DND-41 (cell line): ENCODE results near the gene TENT5A.
A peak's percentile ranks its signal among the peaks of the same experiment; 100 is the strongest.
"Not testable (repeated sequence)": the region's sequence is repeated elsewhere in the genome, so short reads cannot be mapped to it uniquely, and the experiment has no call there.

Source experiments
- ATAC-seq: fragments of 200-7000 bp; cut with Tn5 transposase; 3 replicates; pipeline ENCODE4 v1.9.1; 2021; ENCODE audit warnings: low read depth; ENCODE audit not compliant: insufficient read depth
- DNase-seq: peaks from one replicate; pipeline ENCODE4 v3.0.0-alpha.2; 2020
- H2AFZ ChIP-seq: 2 replicates; pipeline ENCODE4 v1.6.0; 2012; ENCODE audit warnings: low read depth, low read length
- H3K27ac ChIP-seq: 2 replicates; pipeline ENCODE4 v1.5.1; 2012; ENCODE audit warnings: low read length, inconsistent platforms
- H3K27me3 ChIP-seq: fragments of 200-600 bp; sonication (generic); 2 replicates; pipeline ENCODE4 v1.6.0; 2012; ENCODE audit warnings: low read length, mild to moderate bottlenecking, inconsistent platforms; ENCODE audit not compliant: insufficient read depth, poor library complexity
- H3K36me3 ChIP-seq: 2 replicates; pipeline ENCODE4 v1.5.1; 2012; ENCODE audit warnings: low read length, inconsistent platforms; ENCODE audit not compliant: insufficient read depth
- H3K4me1 ChIP-seq: 2 replicates; pipeline ENCODE4 v1.5.1; 2012; ENCODE audit warnings: mild to moderate bottlenecking, low read length; ENCODE audit not compliant: insufficient read depth
- H3K4me2 ChIP-seq: 2 replicates; pipeline ENCODE4 v1.6.0; 2012; ENCODE audit warnings: mild to moderate bottlenecking, moderate library complexity, low read length, inconsistent platforms; ENCODE audit not compliant: insufficient read depth
- H3K4me3 ChIP-seq, 2 experiments: fragments of 200-600 bp in 1 of 2; shearing (Covaris generic) in 1 of 2; 2 replicates each; pipeline ENCODE4 v1.5.1; 2012 to 2016; ENCODE audit warnings: inconsistent platforms in 2 of 2, low read length in 2 of 2, mild to moderate bottlenecking in 2 of 2, low read depth in 1 of 2, moderate library complexity in 1 of 2
- H3K79me2 ChIP-seq: 2 replicates; pipeline ENCODE4 v1.6.0; 2012; ENCODE audit warnings: low read length, inconsistent platforms; ENCODE audit not compliant: insufficient read depth
- H3K9ac ChIP-seq: 2 replicates; pipeline ENCODE4 v1.6.0; 2012; ENCODE audit warnings: low read depth, mild to moderate bottlenecking, inconsistent platforms, low read length, moderate library complexity
- H3K9me3 ChIP-seq: 2 replicates; pipeline ENCODE4 v1.5.1; 2012; ENCODE audit warnings: low read length, moderate library complexity, mild to moderate bottlenecking, inconsistent platforms; ENCODE audit not compliant: insufficient read depth, severe bottlenecking
- H4K20me1 ChIP-seq: 2 replicates; pipeline ENCODE4 v1.6.0; 2012; ENCODE audit warnings: low read length; ENCODE audit not compliant: insufficient read depth
- EZH2 ChIP-seq: IDR thresholded peaks from 3 replicates; pipeline ENCODE4 v1.6.1; 2012; ENCODE audit warnings: borderline replicate concordance, low read depth, mild to moderate bottlenecking, moderate library complexity, low read length, inconsistent platforms; ENCODE audit not compliant: severe bottlenecking
- TF ChIP-seq, protein P1 (sequence below): IDR thresholded peaks from 2 replicates; pipeline ENCODE4 v1.5.1; 2012; ENCODE audit warnings: borderline replicate concordance, low read length, moderate library complexity, mild to moderate bottlenecking; ENCODE audit not compliant: poor library complexity, severe bottlenecking; ENCODE audit errors: extremely low read depth

Gene TENT5A

DNA sequence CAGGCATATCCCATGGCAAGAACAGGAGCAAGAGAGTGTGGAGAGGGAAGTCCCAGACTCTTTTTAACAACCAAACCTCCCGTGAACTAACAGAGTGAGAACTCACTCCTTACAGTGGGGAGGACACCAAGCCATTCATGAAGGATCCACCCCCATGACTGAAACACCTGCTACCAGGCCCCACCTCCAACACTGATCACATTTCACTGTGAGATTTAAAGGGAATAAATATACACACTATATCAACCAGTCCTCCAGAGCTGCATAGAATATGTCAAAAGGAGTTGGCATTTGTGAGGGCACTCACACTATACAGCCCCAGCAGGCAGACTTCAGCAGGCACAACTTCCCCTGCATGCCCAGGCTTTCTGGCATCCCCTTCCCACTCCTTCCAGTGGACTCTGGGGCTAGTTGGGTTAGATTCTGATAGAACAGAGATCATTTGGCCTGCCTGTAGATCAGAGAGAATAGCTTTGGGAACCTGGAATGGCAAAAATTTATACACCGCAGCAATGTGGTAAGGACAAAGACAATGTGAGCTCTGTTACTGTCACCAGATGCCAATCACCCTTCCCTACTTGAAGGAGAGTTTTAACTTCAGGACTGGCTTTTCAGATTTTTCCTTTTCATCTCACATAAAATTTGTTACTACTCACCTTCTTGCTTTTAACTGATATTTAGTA is 25.2 kb upstream of the TENT5A start:
- Histone ChIP-seq H2AFZ (no peak overlapping the region), H3K4me1 (no peaks in the 10 kb centered on the region), H3K9ac (no peak overlapping the region), H3K79me2 (no peaks in the 10 kb centered on the region), H4K20me1 (no peaks in the 10 kb centered on the region), H3K4me2 (no peak overlapping the region), H3K36me3 (no peaks in the 10 kb centered on the region), H3K27me3 (no peaks in the 10 kb centered on the region), H3K4me3 (no peak overlapping the region), H3K9me3 (peaks cover 3% of the 10 kb centered on the region), H3K27ac (no peak overlapping the region)
- TF ChIP-seq, protein P1, sequence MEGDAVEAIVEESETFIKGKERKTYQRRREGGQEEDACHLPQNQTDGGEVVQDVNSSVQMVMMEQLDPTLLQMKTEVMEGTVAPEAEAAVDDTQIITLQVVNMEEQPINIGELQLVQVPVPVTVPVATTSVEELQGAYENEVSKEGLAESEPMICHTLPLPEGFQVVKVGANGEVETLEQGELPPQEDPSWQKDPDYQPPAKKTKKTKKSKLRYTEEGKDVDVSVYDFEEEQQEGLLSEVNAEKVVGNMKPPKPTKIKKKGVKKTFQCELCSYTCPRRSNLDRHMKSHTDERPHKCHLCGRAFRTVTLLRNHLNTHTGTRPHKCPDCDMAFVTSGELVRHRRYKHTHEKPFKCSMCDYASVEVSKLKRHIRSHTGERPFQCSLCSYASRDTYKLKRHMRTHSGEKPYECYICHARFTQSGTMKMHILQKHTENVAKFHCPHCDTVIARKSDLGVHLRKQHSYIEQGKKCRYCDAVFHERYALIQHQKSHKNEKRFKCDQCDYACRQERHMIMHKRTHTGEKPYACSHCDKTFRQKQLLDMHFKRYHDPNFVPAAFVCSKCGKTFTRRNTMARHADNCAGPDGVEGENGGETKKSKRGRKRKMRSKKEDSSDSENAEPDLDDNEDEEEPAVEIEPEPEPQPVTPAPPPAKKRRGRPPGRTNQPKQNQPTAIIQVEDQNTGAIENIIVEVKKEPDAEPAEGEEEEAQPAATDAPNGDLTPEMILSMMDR = no peak
- TF ChIP-seq EZH2 = no peak
- 0 out of 3 replicates have a peak, but pooled peaks have one; percentile 19 for ATAC-seq
- no peak for DNase-seq

- H3K79me2 ChIP-seq, H3K27me3 ChIP-seq, H2AFZ ChIP-seq, H3K9me3 ChIP-seq, H3K4me2 ChIP-seq, DNase-seq, ATAC-seq, H3K4me3 ChIP-seq, H4K20me1 ChIP-seq, H3K27ac ChIP-seq, H3K36me3 ChIP-seq, H3K9ac ChIP-seq, H3K4me1 ChIP-seq: not testable (repeated sequence)
These were observed 23.7 kb upstream of the TENT5A start for GRCh38 chr6:81776219-81776618.

- Histone ChIP-seq H3K4me2 (no peak overlapping the region), H3K36me3 (no peaks in the 10 kb centered on the region), H3K27me3 (no peaks in the 10 kb centered on the region), H3K79me2 (no peaks in the 10 kb centered on the region), H3K27ac (no peak overlapping the region), H3K4me3 (no peak overlapping the region), H3K9me3 (no peaks in the 10 kb centered on the region), H3K4me1 (no peaks in the 10 kb centered on the region), H3K9ac (no peak overlapping the region), H2AFZ (no peak overlapping the region), H4K20me1 (no peaks in the 10 kb centered on the region)
- ATAC-seq = no peak
- DNase-seq = no peak
- TF ChIP-seq, protein P1 = no peak
- TF ChIP-seq EZH2 = no peak
These were observed 22.1 kb upstream of the TENT5A start for GRCh38 chr6:81774542-81774941.

DNA sequence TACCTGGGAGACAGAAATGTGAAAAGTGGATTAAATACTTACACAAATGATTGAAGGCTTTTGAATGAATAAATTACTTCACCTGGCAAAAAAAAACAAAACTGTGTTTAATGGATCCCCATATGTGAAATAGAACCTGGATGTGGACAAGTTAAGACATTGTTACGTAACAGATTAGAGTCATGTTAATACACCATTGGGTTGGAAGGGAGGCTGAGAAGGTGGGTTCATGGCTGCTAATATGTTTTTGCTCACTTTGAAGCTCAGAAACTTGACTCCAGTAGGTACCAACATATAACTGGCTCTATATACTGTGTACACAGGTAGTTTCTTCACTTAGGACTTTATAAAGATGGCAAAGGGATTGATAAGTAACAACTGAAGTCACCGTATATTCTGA is 21.4 kb upstream of the TENT5A start:
- H4K20me1 ChIP-seq = no peaks in the 10 kb centered on the region
- H3K4me2 ChIP-seq = no peak overlapping the region
- H3K27me3 ChIP-seq = no peaks in the 10 kb centered on the region
- no peaks in the 10 kb centered on the region for H3K36me3 ChIP-seq
- no peak for ATAC-seq
- H3K27ac ChIP-seq = no peak overlapping the region
- TF ChIP-seq, protein P1 = no peak
- no peak for TF ChIP-seq EZH2
- no peak overlapping the region for H3K9ac ChIP-seq
- no peak overlapping the region for H2AFZ ChIP-seq
- no peak for DNase-seq
- no peaks in the 10 kb centered on the region for H3K4me1 ChIP-seq
- no peaks in the 10 kb centered on the region for H3K9me3 ChIP-seq
- H3K4me3 ChIP-seq = no peak overlapping the region
- no peaks in the 10 kb centered on the region for H3K79me2 ChIP-seq
